Measurements from ENCODE around the gene DESI1. TPM values are rescaled to one million over a fixed set of nuclear protein-coding genes. Genes with fewer than 3 reads are reported as not detected.
A peak's percentile ranks its signal among the peaks of the same experiment; 100 is the strongest.

The DESI1 gene
- total and polyA plus RNA-seq, 2 of the 13 experiments (the other 11 are each of a cell fraction or from before 2014, with no cell fraction given), result 21.6 to 29.2 TPM

- TF ChIP-seq ZNF138 (CRISPR knock-in tag; IDR thresholded peaks at IDR 0.05; ENCODE audit: low read depth) (no peak), SAP130 (CRISPR knock-in tag; IDR thresholded peaks at IDR 0.05; ENCODE audit: low read depth) (peak; percentile 72), ARNT2 (CRISPR knock-in tag; IDR thresholded peaks at IDR 0.05; ENCODE audit: low read depth) (no peak), ZNF501 (CRISPR knock-in tag; IDR thresholded peaks at IDR 0.05) (no peak), ZNF331 (CRISPR knock-in tag; IDR thresholded peaks at IDR 0.05) (peak; percentile 74; the same call in 1 of the 2 replicates), HMG20A (CRISPR knock-in tag; IDR thresholded peaks at IDR 0.05; ENCODE audit: borderline replicate concordance) (no peak), ATF1 (CRISPR knock-in tag; IDR thresholded peaks at IDR 0.05) (no peak), ZSCAN22 (CRISPR knock-in tag; IDR thresholded peaks at IDR 0.05) (no peak), HOXA5 (CRISPR knock-in tag; IDR thresholded peaks at IDR 0.05) (no peak), ZNF7 (CRISPR knock-in tag; IDR thresholded peaks at IDR 0.05) (no peak), NFAT5 (CRISPR knock-in tag; IDR thresholded peaks at IDR 0.05) (no peak), JDP2 (CRISPR knock-in tag; IDR thresholded peaks at IDR 0.05; ENCODE audit: borderline replicate concordance) (no peak), ARNTL (CRISPR knock-in tag; IDR thresholded peaks at IDR 0.05) (no peak; the same call in 1 of the 2 replicates), PCBP1 (IDR thresholded peaks at IDR 0.05; ENCODE audit: borderline replicate concordance, low read depth, low read length) (no peak), ZNF619 (CRISPR knock-in tag; IDR thresholded peaks at IDR 0.05) (no peak), HES4 (CRISPR knock-in tag; IDR thresholded peaks at IDR 0.05; ENCODE audit: borderline replicate concordance) (no peak), NFYB (CRISPR knock-in tag; IDR thresholded peaks at IDR 0.05) (no peak), HNF1A (IDR thresholded peaks at IDR 0.05; ENCODE audit: low read depth) (no peak), HNF1A (CRISPR knock-in tag; IDR thresholded peaks at IDR 0.05; ENCODE audit: borderline replicate concordance) (no peak), MTERF4 (CRISPR knock-in tag; IDR thresholded peaks at IDR 0.05) (no peak), KAT2B (IDR thresholded peaks at IDR 0.05; ENCODE audit: borderline replicate concordance, low read depth, low read length) (no peak), PBX2 (CRISPR knock-in tag; IDR thresholded peaks at IDR 0.05) (no peak)
These were observed 44.0 kb downstream of the DESI1 start (continued) for GRCh38 chr22:41576877-41577276.

All from HepG2 (cell line).